ENCODE data around the gene YBX2.
A peak's percentile ranks its signal among the peaks of the same experiment; 100 is the strongest.

YBX2 gene

GRCh38 chr17:7296189-7296861 lies 1.9 kb upstream of the YBX2 start:
- peak; percentile 67 for DNase-seq (ENCODE audit: low spot score)

- DNase-seq (ENCODE audit: low spot score): no peak
Observed at GRCh38 chr17:7295230-7296180, 1.1 kb upstream of the YBX2 start.

- DNase-seq (ENCODE audit: low spot score): no peak
Observed at GRCh38 chr17:7293816-7294613, 424 bp downstream of the YBX2 start.

GRCh38 chr17:7293159-7293558 lies 1.3 kb downstream of the YBX2 start:
- no peak for DNase-seq (ENCODE audit: low spot score)

- DNase-seq (ENCODE audit: low spot score): no peak
Observed at GRCh38 chr17:7292729-7293128, 1.7 kb downstream of the YBX2 start.

- no peak for DNase-seq (ENCODE audit: low spot score)
Observed at GRCh38 chr17:7292194-7292593, 2.2 kb downstream of the YBX2 start.

- DNase-seq (ENCODE audit: low spot score): no peak
Observed at GRCh38 chr17:7290685-7291084, 3.8 kb downstream of the YBX2 start.

- no peak for DNase-seq (ENCODE audit: low spot score)
Observed at GRCh38 chr17:7290166-7290565, 4.3 kb downstream of the YBX2 start.

- DNase-seq (ENCODE audit: low spot score): no peak
Observed at GRCh38 chr17:7289256-7290032, 5.0 kb downstream of the YBX2 start.

GRCh38 chr17:7285679-7286078 lies 8.8 kb downstream of the YBX2 start:
- no peak for DNase-seq (ENCODE audit: low spot score)

GRCh38 chr17:7284911-7285310 lies 9.5 kb downstream of the YBX2 start:
- no peak for DNase-seq (ENCODE audit: low spot score)

- no peak for DNase-seq (ENCODE audit: low spot score)
Observed at GRCh38 chr17:7283471-7284216, 10.8 kb downstream of the YBX2 start.

GRCh38 chr17:7282752-7283321 lies 11.6 kb downstream of the YBX2 start:
- no peak for DNase-seq (ENCODE audit: low spot score)

GRCh38 chr17:7281953-7282751 lies 12.3 kb downstream of the YBX2 start:
- DNase-seq (ENCODE audit: low spot score): no peak

- peak; percentile 82 for DNase-seq (ENCODE audit: low spot score)
Observed at GRCh38 chr17:7281074-7281952, 13.1 kb downstream of the YBX2 start, which contains the start of gene SLC2A4. TSS of gene SLC2A4 (plus strand) at chr17:7281718. CDS start at chr17:7281935, 217 bp downstream.

- DNase-seq (ENCODE audit: low spot score): peak; percentile 89
Observed at GRCh38 chr17:7280519-7281073, 13.8 kb downstream of the YBX2 start.

GRCh38 chr17:7279448-7279847 lies 15.0 kb downstream of the YBX2 start:
- DNase-seq (ENCODE audit: low spot score): no peak

GRCh38 chr17:7266784-7267183 lies 27.7 kb downstream of the YBX2 start:
- DNase-seq (ENCODE audit: low spot score): no peak

- no peak for DNase-seq (ENCODE audit: low spot score)
Observed at GRCh38 chr17:7263801-7264078, 30.7 kb downstream of the YBX2 start.
